ENCODE results near the gene ARHGAP30.
"Not testable (repeated sequence)": the region's sequence is repeated elsewhere in the genome, so short reads cannot be mapped to it uniquely, and the experiment has no call there.

Gene ARHGAP30

DNA sequence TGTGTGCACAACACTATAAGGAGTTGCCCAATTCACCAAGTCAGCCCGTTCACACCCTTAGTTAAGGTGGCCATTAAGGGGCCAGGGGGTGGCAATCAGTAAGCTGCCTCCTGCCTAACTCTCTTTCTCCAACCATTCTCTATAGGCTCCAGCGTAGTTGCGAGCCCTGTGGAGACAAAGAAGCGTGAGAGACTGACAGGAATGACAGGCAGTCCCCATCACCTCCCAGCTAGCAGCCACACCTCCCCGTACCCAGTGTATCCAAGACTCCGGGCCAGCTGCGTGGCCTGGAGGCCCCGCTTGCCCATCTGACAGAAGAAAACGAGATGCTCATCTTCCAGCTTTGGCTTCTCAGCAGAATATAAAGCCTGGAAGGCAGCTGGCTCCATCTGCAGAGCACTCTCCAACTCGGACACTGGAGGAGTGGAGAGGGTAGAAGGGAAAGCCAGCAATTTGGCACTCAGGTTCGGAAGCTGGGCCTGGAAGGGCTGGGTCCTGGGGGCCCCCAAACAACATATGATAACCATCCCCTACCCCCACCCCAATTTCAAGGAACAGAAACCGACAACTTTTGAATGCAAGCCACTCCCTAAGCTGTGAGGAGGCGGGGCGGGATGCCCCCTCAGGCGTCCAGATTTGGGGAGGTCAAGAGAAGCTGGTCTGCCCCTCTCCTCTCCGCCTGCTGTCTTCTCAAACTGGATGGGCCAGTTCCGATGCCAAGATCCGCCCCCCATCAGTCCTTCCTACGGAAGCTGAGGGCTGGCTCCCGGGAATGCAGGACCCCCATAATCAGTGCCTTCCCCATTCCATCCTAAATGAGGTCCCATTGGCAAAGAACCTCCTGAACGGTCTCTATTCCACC lies 31.8 kb downstream of the ARHGAP30 start:
- DNase-seq = no peak

DNA sequence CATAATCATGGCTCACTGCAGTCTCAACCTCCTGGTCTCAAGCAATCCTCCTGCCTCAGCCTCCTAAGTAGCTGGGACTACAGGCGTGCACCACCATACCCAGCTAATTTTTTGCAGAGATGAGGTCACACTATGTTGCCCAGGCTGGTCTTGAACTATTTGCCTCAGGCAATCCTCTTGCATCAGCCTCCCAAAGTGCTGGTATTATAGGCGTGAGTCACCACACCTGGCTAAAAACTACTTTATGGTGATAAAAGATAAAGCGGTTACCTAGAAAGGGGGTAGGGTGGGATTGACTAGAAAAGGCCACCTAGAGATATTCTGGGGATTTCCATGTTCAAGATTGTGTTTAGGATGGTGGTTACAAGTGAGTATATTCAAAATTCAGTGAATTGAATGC lies 35.9 kb downstream of the ARHGAP30 start:
- no peak for DNase-seq

DNA sequence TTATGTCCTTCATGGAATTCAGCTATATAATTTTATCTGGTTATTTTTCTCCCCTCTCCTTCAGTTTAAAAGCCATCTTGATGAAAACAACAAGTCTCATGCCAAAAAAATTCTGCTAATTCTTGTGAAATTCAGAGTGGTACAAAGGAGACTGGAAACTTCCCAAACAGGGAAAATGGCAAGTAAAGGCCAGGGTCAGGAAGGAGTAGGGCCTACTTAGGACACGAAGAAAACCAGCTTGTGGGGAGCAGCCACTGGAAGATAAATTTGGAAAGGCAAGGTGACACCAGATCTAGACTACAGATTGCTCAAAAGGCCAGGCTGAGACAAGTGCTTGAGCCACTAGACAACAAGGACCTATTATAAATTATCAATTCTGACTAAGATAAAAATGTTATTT lies 37.3 kb downstream of the ARHGAP30 start:
- DNase-seq = no peak

DNA sequence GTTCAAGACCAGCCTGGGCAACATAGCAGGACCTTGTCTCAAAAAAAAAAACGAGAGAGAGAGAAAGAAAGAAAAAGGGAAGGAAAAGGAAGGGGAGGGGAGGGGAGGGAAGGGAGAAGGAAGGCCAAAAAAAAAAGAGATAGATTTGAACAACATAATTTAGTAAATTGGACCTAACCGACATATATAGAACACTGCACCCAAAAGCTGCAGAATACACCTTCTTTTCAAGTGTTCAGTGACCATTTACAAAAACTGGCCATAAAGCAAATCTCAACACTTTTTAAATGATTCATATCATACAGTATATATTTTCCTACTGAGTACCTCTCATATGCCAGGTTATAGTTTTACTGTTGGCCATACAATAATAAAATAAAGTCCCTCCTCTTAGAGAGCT lies 37.8 kb downstream of the ARHGAP30 start:
- DNase-seq = no peak

DNA sequence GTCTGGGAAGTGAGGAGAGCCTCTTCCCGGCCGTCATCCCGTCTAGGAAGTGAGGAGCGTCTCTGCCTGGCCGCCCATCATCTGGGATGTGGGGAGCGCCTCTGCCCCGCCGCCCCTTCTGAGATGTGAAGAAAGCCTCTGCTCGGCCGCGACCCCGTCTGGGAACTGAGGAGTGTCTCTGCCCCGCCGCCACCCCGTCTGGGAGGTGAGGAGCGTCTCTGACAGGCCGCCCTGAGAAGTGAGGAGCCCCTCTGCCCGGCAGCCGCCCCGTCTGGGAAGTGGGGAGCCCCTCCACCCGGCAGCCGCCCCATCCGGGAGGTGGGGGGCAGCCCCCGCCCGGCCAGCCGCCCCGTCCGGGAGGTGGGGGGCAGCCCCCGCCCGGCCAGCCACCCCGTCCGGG lies 40.2 kb downstream of the ARHGAP30 start:
- DNase-seq = not testable (repeated sequence)

DNA sequence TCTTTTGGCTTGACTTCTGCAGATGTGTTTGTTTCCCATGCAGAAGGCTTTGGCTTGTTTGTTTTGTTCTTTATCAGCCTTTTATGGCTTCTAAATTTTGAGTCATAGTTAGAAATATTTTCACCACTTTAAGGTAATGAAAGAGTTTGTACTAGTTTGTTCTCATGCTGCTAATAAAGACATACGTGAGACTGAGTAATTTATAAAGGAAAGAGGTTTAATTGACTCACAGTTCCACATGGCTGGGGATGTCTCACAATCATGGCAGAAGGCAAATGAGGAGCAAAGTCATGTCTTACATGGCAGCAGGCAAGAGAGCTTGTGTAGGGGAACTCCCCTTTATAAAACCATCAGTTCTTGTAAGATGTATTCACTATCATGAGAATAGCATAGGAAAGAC lies 42.7 kb downstream of the ARHGAP30 start:
- not testable (repeated sequence) for DNase-seq

DNA sequence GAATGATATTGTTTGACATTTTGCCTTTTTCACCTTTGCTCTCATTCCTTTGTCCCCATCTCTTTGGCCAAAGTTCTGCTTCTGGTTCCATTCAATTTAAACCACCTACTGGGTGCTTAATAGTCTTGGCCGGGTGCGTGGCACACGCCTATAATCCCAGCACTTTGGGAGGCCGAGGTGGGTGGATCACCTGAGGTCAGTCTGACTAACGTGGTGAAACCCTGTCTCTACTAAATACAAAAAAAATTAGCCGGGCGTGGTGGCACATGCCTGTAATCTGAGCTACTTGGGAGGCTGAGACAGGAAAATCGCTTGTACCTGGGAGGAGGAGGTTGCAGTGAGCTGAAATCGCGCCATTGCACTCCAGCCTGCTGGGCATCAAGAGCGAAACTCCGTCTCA lies 47.3 kb downstream of the ARHGAP30 start:
- not testable (repeated sequence) for DNase-seq

DNA sequence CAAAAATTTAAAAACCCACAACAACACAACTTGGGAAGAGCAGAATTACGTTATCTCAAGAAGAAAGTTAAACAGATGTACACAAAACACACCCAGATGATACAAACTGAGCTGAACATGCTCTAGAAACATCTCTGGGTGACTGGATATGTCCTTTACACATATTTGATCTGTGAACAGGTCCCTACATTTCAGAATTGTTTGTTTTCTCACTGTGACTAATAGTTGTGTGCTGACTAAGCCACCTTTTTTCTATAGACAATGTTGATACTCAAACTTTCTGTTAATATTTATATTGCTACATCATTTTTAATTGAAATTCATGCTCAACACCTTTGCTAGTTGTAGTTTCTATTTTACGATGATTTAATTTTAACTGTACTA lies 47.7 kb downstream of the ARHGAP30 start:
- no peak for DNase-seq

DNA sequence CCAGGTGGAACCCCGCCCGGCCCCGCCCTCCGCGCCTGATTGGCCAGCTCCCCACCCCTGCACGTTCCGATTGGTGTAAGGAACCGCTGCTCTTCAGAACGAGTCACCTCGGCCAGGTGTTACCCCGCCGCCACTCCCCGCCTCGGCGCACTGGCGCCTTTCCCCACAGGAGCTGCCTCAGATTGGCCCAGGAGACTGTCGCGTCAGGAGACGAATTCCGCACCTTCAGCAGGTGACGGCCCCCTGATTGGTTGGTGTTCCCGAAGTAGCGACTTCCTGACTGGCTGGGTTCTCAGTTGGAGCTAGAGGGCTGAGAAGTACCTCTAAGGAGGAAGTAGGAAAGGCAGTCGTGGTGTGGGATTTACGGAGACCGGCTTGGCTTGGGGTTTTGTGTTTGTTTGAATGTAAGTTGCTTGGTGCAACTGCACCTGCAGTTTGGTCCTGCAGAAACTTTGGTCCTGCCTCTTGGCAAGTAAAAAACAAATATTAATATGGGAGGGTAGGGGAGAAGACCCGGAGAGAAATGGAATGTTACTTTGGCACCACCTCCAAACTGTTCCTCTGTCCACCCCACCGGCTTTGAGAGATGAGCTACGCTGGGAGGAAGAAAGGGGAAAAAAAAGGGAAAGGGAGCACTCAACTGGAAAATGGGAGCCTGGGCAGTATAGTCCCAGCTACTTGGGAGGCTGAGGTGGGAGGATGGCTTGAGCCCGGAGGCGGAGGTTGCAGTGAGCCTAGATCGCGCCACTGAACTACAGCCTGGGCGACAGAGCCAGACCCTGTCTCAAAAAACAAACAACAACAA lies 48.3 kb downstream of the ARHGAP30 start:
- DNase-seq = peak; percentile 85

DNA sequence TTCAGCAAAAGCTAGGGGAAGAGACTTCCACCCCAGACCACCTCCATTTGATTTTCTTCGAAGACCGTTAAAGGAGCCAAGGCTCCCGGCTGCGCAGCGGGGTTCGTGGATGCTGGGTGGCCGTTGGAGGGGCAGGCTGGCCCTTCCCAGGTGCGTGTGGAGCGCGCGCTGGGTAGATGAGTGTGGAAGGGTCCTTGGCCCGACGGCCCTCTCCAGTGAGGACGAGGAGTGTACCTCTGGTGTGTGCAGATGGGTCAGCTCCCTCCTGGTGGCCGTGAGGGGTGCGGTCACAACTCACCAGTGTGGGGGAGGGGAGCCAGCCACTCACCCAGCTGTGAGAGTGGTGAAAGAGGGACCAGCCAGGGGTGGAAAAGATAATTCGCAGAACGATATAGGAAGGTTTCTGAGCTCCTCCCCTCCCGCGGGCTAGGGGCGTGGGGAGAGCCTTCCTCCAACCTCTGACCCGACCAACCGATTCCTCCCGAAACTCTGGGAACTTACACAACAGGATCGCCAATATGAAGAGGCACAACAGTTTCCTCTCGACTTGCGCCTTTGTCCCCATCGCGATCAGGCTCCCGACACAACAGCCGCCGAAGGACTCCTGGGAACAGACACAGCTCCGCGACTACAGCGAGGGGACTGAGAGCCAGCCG lies 49.1 kb downstream of the ARHGAP30 start, which contains the start of gene F11R:
Gene F11R (minus strand): TSS at position 644 of the 656 bp plus-strand sequence. CDS start 79 bp downstream, at position 565.
- peak; percentile 38 for DNase-seq

DNA sequence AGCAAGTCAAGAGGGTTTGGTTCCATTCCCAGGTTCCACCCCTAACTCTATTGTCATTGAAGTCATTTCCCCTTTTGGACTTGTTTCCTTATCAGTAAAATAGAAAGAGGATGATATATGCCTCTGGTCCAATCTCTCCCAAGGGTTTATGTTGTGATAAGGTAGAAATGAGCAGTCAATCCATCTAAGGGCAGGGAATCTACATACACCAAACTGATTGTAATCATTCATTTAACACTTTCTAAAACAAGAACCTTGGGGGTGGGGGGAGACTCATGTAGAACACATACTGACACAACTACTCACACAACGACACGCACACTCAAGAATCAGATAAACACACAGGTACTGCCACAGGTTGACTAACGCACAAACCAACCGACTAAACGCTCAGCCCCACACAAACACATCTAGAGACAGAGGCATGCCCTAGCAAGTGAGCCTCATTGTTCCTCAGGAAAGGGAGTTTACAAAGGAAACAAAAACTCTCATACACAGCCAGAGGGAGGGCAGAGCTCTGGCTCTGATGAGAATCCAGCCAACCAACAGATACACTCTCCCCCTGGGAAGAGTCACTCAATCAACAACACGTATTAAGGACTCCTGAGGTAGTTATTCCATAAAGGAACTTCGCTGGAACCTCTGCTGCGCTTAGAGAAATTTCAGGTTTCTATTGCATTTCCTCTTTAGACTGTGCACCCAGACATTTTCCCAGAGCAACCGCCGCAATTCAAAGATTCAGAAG lies 49.8 kb downstream of the ARHGAP30 start:
- no peak for DNase-seq

DNA sequence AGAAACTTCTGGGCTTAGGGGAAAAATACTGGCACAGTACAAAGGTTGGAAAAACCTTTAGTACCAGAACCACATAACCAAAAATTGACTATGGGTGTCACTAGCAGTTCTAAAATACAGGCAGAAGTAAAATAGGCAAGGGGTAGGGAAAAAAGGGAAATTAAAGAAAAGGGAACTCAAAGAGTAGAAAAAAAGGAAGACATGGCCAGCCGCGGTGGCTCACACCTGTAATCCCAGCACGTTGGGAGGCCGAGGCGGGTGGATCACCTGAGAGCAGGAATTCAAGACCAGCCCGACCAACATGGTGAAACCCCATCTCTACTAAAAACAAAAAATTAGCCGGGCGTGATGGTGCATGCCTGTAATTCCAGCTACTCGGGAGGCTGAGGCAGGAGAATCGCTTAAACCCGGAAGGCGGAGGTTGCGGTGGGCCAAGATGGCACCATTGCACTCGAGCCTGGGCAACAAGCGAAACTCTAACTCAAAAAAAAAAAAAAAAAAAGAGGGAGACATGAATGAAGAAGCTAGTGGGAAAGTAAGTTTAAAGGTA lies 50.5 kb downstream of the ARHGAP30 start:
- not testable (repeated sequence) for DNase-seq

DNA sequence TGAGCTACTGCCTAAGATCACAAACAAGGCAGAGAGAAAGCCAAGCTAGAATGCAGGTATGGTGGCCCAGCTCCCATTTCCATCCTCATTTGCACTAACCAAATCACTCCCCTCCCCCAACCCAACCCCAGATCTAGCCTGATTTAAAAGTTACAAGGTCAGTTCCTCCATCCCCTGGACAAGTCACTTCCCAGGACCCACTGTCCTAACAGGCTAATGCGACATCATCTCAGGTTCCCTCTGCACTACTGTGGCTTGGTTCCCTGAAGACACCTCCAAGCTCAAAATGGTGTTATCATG lies 51.1 kb downstream of the ARHGAP30 start:
- DNase-seq = no peak

DNA sequence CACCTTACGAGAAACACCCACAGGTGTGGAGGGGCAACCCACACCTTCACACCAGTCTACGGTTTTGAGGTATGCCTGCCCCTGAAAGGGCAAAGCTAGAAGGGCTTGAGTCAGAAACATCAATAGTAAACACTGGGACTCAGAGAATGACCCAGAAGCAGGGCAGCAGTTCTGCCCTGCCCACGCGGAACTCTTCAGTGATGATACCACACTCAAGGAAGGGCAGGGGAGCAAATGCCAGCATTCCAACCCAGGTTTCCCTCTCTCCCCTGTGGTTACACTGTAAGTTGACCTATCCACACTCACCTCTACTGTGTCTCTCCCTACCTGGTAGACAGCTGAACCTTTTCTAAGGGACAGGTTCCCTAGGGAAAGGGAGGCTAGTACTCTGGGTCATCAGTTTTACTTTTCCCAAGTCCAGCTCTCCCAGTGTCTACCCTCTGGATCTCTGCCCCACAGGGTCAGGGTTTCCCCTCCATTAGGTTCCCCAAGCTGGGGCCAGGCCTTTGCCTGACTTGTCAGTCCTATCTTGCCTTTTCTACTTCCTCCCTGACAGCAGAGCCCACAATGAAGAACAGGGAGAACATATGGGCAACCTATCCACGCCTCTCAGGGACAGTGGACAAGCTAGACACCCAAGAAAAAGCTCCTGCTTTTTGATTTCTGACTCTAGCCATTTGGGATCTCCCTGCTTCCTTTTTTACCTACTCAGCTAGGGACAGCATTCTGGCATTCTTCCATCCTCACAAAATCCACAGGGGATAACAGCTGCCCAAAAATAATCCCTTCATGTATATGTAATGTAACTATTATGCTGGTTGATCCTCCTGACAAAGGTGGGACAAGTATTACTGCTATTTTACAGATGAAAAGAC lies 51.7 kb downstream of the ARHGAP30 start:
- DNase-seq = no peak

DNA sequence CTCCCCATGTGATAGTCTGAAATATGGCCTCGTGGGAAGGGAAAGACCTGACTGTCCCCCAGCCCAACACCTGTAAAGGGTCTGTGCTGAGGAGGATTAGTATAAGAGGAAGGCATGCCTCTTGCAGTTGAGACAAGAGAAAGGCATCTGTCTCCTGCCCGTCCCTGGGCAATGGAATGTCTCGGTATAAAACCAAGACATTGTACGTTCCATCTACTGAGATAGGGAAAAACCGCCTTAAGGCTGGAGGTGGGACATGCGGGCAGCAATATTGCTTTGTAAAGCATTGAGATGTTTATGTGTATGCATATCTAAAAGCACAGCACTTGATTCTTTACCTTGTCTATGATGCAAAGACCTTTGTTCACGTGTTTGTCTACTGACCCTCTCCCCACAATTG lies 52.5 kb downstream of the ARHGAP30 start:
- DNase-seq = not testable (repeated sequence)

DNA sequence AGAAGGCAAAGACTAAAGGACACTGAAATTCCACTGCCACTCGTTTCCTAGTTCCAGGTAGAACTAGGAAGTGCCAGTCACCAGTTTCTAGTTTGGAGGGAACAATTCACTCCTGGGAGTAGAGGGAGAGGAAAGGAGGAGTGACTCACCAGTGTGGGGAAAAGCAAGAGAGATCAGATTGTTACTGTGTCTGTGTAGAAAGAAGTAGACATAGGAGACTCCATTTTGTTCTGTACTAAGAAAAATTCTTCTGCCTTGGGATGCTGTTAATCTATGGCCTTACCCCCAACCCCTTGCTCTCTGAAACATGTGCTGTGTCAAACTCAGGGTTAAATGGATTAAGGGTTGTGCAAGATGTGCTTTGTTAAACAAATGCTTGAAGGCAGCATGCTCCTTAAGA lies 53.0 kb downstream of the ARHGAP30 start:
- not testable (repeated sequence) for DNase-seq

DNA sequence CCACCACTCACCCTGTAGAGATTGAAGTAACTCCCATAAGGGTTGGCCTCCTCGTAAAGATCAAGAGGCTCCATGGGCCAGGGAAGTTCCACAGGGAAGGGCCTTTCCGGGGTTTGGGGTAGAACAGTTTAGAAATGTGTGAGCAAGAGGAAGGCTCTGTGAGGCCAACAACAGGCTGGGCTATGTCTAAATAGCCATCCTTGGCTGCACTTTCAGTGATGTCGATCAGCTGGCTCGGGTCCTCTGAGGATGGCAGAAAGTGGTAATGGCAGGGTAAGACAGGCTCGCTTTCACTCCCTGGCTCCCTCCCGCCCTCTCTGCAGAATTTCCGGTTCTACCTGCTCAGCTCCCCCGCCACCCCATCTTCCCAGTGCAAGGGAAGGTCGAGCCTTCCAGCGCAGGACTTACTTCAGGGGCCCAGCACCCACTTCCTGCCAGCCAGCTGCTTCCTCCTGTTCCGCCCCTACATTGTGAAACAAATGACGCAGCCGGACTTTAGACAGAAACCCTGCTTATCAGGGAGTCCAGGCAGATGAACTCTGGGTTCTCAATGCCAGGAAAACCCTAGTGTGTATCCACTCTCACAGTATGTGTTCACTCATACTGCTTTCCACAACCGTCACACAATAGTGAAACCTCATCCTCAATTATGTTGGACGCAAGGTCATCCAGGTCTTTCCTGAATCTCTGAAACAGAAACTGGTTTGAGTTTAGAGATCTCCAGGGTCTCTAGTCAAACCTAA lies 56.0 kb downstream of the ARHGAP30 start:
- DNase-seq = peak; percentile 69

DNA sequence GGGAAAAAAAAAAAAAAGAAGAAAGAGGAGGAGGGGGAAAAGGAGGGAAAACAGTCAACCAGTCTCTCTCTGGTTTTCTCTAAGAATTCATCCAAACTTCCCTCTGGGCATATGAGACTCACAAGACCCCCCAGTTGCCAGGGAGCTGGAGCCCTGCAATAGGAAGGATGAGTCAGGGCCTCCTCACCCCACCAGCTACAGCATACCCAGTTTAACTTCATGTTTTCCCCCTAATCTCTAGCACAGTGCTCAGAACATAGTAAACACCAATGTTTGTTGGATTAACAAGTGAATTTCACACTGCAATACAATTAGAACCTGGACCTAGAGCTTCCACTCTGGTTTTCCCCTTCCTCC lies 56.6 kb downstream of the ARHGAP30 start:
- no peak for DNase-seq

DNA sequence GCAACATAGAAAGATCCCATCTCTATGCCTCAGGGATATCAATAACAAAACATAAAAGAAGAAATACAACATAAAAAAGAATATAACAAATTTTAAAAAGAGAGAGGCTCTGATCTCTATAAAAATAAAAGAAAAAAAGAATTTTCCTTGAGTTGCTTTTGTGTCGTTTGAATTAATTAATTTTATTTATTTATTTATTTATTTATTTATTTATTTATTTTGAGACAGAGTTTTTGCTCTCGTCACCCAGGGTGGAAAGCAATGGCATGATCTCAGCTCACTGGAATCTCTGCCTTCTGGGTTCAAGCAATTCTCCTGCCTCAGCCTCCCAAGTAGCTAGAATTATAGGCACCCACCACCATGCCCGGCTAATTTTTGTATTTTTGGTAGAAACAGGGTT lies 57.3 kb downstream of the ARHGAP30 start:
- DNase-seq = no peak

DNA sequence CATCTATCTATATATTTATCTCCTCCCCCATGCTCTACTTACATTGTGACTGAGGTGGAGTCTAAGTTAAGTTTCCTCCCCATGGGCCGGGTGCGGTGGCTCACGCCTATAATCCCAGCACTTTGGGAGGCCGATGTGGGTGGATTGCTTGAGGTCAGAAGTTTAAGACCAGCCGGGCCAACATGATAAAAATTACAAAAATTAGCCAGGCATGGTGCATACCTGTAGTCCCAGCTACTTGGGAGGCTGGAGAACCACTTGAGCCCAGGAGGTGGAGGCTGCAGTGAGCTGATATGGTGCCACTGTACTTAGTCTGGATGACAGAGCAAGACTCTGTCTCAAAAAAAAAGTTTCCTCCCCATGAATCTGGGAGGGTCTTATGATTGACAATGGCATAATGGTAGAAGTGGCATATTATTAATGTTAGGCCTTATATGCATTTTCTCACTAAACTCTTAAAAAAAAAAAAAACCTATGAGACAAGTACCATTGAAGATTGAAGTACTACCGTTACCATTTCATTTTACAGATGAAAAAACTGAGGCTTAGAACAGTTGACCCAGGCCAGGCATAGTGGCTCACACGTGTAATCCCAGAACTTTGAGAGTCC lies 60.0 kb downstream of the ARHGAP30 start:
- no peak for DNase-seq

All from activated gamma-delta T cell treated with Interleukin-2 at 50 U/mL for 16 hours (primary cell).